Suprapubic skin (tissue), 4 donors: ENCODE data around the gene TNFRSF13B. TPM values are rescaled to one million over a fixed set of nuclear protein-coding genes. Genes with fewer than 3 reads are reported as not detected.

Source experiments
- DNase-seq, 2 donors: peaks; one replicate each; pipeline ENCODE4 v3.0.0-alpha.2; 2019; ENCODE audit warnings: low spot score in 2 of 2
- H3K27ac ChIP-seq: fragments of 200-600 bp; sonication (generic); one replicate; pipeline ENCODE4 v1.5.1; 2019
- H3K27me3 ChIP-seq: fragments of 200-600 bp; sonication (generic); one replicate; pipeline ENCODE4 v1.5.1; 2019
- H3K36me3 ChIP-seq: fragments of 200-600 bp; sonication (generic); one replicate; pipeline ENCODE4 v1.5.1; 2019
- H3K4me1 ChIP-seq: fragments of 200-600 bp; sonication (generic); one replicate; pipeline ENCODE4 v1.5.1; 2019
- H3K4me3 ChIP-seq: fragments of 200-600 bp; sonication (generic); one replicate; pipeline ENCODE4 v1.5.1; 2019; ENCODE audit warnings: mild to moderate bottlenecking
- H3K9me3 ChIP-seq: fragments of 200-600 bp; sonication (generic); one replicate; pipeline ENCODE4 v1.5.1; 2019
- EP300 ChIP-seq: sonication (generic); formaldehyde crosslinking; IDR thresholded peaks from one replicate; pipeline ENCODE4 v1.6.1; 2017; ENCODE audit warnings: antibody characterized with exemption
- POLR2A ChIP-seq, 2 donors: fragments of 450-650 bp; IDR thresholded peaks; one replicate each; pipeline ENCODE4 v1.6.1; 2017; ENCODE audit warnings: antibody characterized with exemption in 2 of 2, mild to moderate bottlenecking in 2 of 2, moderate library complexity in 2 of 2
- POLR2AphosphoS5 ChIP-seq, 3 donors: sonication (generic); formaldehyde crosslinking; IDR thresholded peaks; one replicate each; pipeline ENCODE4 v1.6.1; 2017; ENCODE audit warnings: antibody characterized with exemption in 3 of 3
- WGBS: methylation state at CpG from one replicate; pipeline ENCODE4 v1.1.5; 2018; 5-methylcytosine and 5-hydroxymethylcytosine counted together
- total RNA-seq, 4 donors: library from RNA; depleted of rRNA; stranded (reverse); fragments of >200 nt; gene quantifications; one replicate each; pipeline ENCODE4 v1.1.0, GENCODE V29; 2016
- TF ChIP-seq, protein P1 (sequence below), 2 donors: fragments of 200-600 bp in 1 of 2; fragments of 450-650 bp in 1 of 2; sonication (generic) in 1 of 2; IDR thresholded peaks; one replicate each; pipeline ENCODE4 v1.5.1; 2016 to 2019; ENCODE audit warnings: antibody characterized with exemption in 2 of 2, mild to moderate bottlenecking in 1 of 2, moderate library complexity in 1 of 2

TNFRSF13B gene
- total RNA-seq, 4 donors from 2014 or later: 3.8 TPM; not detected in 3

DNA sequence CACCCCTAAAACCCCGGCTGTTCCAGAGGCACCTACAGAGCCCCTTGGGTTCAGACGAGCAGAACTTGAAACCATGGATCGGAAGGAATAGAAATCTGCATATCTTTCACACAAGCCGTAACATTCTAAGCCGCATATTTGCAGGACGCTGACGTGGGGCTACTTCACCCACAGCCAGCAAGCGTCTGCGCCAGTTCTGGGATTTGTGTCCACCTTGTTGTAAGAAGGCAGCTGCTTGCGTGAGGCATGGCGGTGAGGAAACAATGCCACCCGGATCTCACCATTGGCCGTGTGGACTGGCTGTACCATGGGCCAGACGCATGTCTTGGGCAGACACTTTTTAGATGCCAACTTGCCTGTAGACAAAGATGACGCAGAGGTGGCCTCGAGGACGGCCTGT, 34.5 kb downstream of the TNFRSF13B start:
- DNase-seq: peak in 1 of 2 donors; percentile 60
- H3K9me3 ChIP-seq: no peaks in the 10 kb centered on the region
- WGBS: 82% methylated on average over 17 of the region's 17 CpGs
- no peak for TF ChIP-seq EP300
- TF ChIP-seq, protein P1, sequence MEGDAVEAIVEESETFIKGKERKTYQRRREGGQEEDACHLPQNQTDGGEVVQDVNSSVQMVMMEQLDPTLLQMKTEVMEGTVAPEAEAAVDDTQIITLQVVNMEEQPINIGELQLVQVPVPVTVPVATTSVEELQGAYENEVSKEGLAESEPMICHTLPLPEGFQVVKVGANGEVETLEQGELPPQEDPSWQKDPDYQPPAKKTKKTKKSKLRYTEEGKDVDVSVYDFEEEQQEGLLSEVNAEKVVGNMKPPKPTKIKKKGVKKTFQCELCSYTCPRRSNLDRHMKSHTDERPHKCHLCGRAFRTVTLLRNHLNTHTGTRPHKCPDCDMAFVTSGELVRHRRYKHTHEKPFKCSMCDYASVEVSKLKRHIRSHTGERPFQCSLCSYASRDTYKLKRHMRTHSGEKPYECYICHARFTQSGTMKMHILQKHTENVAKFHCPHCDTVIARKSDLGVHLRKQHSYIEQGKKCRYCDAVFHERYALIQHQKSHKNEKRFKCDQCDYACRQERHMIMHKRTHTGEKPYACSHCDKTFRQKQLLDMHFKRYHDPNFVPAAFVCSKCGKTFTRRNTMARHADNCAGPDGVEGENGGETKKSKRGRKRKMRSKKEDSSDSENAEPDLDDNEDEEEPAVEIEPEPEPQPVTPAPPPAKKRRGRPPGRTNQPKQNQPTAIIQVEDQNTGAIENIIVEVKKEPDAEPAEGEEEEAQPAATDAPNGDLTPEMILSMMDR (IDR thresholded peaks at IDR 0.05): no peak
- no peak for TF ChIP-seq POLR2A (IDR thresholded peaks at IDR 0.05)
- TF ChIP-seq POLR2AphosphoS5 (IDR thresholded peaks at IDR 0.05): no peak
- H3K27me3 ChIP-seq: peaks cover 3% of the 10 kb centered on the region
- H3K4me1 ChIP-seq: no peaks in the 10 kb centered on the region
- H3K27ac ChIP-seq: no peak overlapping the region
- H3K4me3 ChIP-seq: no peak overlapping the region
- no peaks in the 10 kb centered on the region for H3K36me3 ChIP-seq

DNA sequence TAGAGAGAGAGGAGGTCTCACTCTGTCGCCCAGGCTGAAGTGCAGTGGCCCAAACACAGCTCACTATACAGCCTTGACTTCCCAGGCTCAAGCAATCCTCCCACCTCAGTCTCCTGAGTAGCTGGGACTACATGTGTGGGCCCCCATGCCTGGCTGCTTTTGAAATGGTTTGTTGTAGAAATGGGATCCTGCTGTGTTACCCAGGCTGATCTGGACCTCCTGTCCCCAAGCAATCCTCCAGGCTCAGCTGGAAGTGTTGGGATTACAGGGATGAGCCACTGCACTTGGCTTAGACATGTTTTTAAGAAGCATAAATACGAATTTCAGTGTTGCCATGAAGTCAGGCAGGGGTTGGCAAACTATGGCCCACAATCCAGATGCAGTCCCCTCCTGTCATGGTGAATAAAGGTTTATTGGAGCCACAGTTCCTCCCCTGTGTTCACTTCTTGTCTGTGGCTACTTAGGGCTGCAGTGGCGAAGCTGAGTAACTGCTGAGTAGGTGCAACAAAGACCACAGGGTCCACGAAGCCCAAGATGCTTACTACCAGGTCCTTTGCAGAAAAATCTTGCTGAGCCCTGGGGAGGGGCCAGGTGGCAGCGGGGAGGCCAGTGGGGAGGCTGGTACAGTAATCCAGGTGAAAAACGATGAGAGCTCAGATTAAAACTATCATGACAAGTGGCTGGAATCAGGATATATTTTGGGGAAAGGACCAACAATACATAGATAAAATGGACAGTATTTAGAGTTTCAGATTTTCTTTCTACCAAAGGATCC, 35.2 kb downstream of the TNFRSF13B start:
- H3K9me3 ChIP-seq: no peaks in the 10 kb centered on the region
- no peak overlapping the region for H3K4me3 ChIP-seq
- H3K36me3 ChIP-seq: no peaks in the 10 kb centered on the region
- peaks cover 5% of the 10 kb centered on the region for H3K27me3 ChIP-seq
- no peak overlapping the region for H3K27ac ChIP-seq
- no peaks in the 10 kb centered on the region for H3K4me1 ChIP-seq
- TF ChIP-seq EP300 (no peak), POLR2AphosphoS5 (IDR thresholded peaks at IDR 0.05) (no peak), POLR2A (IDR thresholded peaks at IDR 0.05) (no peak)
- TF ChIP-seq, protein P1 (IDR thresholded peaks at IDR 0.05): no peak
- DNase-seq: peak in 1 of 2 donors; percentile 11
- 72% methylated on average over 6 of the region's 6 CpGs for WGBS

DNA sequence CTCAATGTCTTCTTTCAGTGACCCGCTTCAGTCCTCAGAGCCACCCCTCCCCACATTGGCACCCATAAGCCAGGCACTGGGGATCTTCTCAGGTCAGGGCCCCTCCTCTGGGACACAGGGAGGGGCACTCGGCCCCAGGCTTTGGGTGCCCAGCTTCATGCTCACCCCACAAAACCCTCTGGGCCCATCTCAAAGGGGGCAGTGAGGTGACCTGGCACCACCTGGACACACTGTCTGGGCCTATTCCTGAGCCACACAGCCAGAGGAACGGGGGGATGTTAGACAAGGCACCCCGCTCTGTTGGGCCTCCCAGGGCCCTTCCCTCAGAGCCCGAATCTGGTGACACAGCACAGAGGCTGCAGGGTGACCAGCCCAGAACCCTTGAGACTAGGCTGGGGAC, 36.1 kb downstream of the TNFRSF13B start:
- no peak overlapping the region for H3K27ac ChIP-seq
- 80% methylated on average over 2 of the region's 5 CpGs for WGBS
- DNase-seq: peak; percentile 35 to 47
- H3K27me3 ChIP-seq: peaks cover 7% of the 10 kb centered on the region
- no peaks in the 10 kb centered on the region for H3K36me3 ChIP-seq
- H3K9me3 ChIP-seq: no peaks in the 10 kb centered on the region
- H3K4me1 ChIP-seq: no peaks in the 10 kb centered on the region
- H3K4me3 ChIP-seq: no peak overlapping the region
- TF ChIP-seq EP300 (no peak), POLR2A (IDR thresholded peaks at IDR 0.05) (no peak), POLR2AphosphoS5 (IDR thresholded peaks at IDR 0.05) (no peak)
- TF ChIP-seq, protein P1 (IDR thresholded peaks at IDR 0.05): no peak

DNA sequence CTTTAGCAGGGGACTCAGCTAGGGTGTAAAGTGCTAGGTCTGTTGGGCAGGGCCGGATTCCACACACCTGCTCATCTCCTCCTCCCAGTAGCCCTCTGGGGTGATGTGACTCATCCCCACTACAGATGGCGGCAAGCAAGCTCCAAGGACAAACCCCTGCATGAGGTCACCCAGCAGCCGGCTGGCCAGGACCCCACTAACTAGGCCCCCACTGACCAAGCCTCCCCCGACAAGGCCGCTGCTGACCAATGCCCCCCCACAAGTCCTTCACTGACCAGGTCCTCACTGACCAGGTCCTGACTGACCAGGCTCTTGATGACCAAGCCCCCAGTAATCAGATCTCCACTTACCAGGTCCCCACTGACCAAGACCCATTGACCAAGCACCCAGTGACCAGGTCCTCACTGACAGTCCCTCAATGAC, 36.7 kb downstream of the TNFRSF13B start:
- Histone ChIP-seq H3K4me3 (no peak overlapping the region), H3K27ac (no peak overlapping the region), H3K4me1 (no peaks in the 10 kb centered on the region), H3K27me3 (peaks cover 7% of the 10 kb centered on the region), H3K36me3 (no peaks in the 10 kb centered on the region), H3K9me3 (no peaks in the 10 kb centered on the region)
- no peak for TF ChIP-seq POLR2AphosphoS5 (IDR thresholded peaks at IDR 0.05)
- TF ChIP-seq EP300: no peak
- no peak for TF ChIP-seq POLR2A (IDR thresholded peaks at IDR 0.05)
- TF ChIP-seq, protein P1 (IDR thresholded peaks at IDR 0.05): no peak
- WGBS: 97% methylated on average over 4 of the region's 5 CpGs
- DNase-seq: peak; percentile 46 to 60

DNA sequence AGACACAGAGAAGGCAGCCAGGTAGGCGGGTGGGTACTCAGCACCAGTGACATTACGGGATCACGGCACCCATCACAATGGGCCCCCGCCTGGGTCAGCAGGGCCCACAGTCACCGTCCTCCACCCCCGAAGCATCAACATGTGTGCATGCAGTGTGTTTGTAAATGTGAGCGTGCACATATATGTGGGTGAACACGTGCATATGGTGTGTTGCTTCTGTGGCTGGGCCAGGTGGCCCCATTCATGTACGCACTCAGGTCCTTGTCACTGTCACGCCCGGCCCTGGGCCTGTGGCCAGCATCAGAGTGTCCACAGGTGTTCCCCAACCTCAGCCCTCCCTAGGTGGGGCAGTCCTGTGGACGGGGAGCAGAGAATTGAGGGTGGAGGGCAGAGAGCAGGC, 37.1 kb downstream of the TNFRSF13B start:
- WGBS: 89% methylated on average over 6 of the region's 12 CpGs
- Histone ChIP-seq H3K4me3 (no peak overlapping the region), H3K27me3 (peaks cover 5% of the 10 kb centered on the region), H3K27ac (no peak overlapping the region), H3K36me3 (no peaks in the 10 kb centered on the region), H3K9me3 (no peaks in the 10 kb centered on the region), H3K4me1 (no peaks in the 10 kb centered on the region)
- no peak for TF ChIP-seq POLR2AphosphoS5 (IDR thresholded peaks at IDR 0.05)
- no peak for TF ChIP-seq EP300
- TF ChIP-seq POLR2A (IDR thresholded peaks at IDR 0.05): no peak
- TF ChIP-seq, protein P1 (IDR thresholded peaks at IDR 0.05): no peak
- DNase-seq: peak; percentile 43 to 48
